Cerebellar nuclear complex (tissue), 1 donor: ENCODE measurements around the gene PHLPP1.

Source experiments
- DNase-seq, 2 experiments: peaks; one replicate each; lab custom pipeline; 2025; lab: John Stamatoyannopoulos, UW

Gene PHLPP1

GRCh38 chr18:62939926-62940325 lies 224.6 kb downstream of the PHLPP1 start:
- DNase-seq = no peak

- DNase-seq = no peak
Measured at GRCh38 chr18:62942578-62942977, 227.2 kb downstream of the PHLPP1 start.

GRCh38 chr18:62944454-62944853 lies 229.1 kb downstream of the PHLPP1 start:
- DNase-seq = no peak

- no peak for DNase-seq
Measured at GRCh38 chr18:62948788-62949187, 233.4 kb downstream of the PHLPP1 start.

GRCh38 chr18:62950246-62950645 lies 234.9 kb downstream of the PHLPP1 start:
- no peak for DNase-seq

- DNase-seq = no peak
Measured at GRCh38 chr18:62952807-62953206, 237.5 kb downstream of the PHLPP1 start.

GRCh38 chr18:62953663-62954062 lies 238.3 kb downstream of the PHLPP1 start:
- DNase-seq = no peak

GRCh38 chr18:62954366-62954765 lies 239.0 kb downstream of the PHLPP1 start:
- no peak for DNase-seq

GRCh38 chr18:62957885-62958472 lies 242.6 kb downstream of the PHLPP1 start:
- no peak for DNase-seq

- no peak for DNase-seq
Measured at GRCh38 chr18:62959481-62959880, 244.1 kb downstream of the PHLPP1 start.

- DNase-seq = no peak
Measured at GRCh38 chr18:62963507-62963906, 248.2 kb downstream of the PHLPP1 start.

- no peak for DNase-seq
Measured at GRCh38 chr18:62964432-62964831, 249.1 kb downstream of the PHLPP1 start.

GRCh38 chr18:62967089-62967488 lies 251.7 kb downstream of the PHLPP1 start:
- DNase-seq = no peak

- no peak for DNase-seq
Measured at GRCh38 chr18:62973689-62974088, 258.3 kb downstream of the PHLPP1 start.

GRCh38 chr18:62974388-62974787 lies 259.0 kb downstream of the PHLPP1 start:
- no peak for DNase-seq

GRCh38 chr18:62974928-62975675 lies 259.8 kb downstream of the PHLPP1 start:
- DNase-seq = no peak

GRCh38 chr18:62975785-62976184 lies 260.4 kb downstream of the PHLPP1 start:
- no peak for DNase-seq

GRCh38 chr18:62976227-62976626 lies 260.9 kb downstream of the PHLPP1 start:
- DNase-seq = no peak

GRCh38 chr18:62977512-62977911 lies 262.2 kb downstream of the PHLPP1 start:
- no peak for DNase-seq

GRCh38 chr18:62978251-62979049 lies 263.1 kb downstream of the PHLPP1 start:
- no peak for DNase-seq

- DNase-seq = no peak
Measured at GRCh38 chr18:62979176-62979575, 263.8 kb downstream of the PHLPP1 start.

- no peak for DNase-seq
Measured at GRCh38 chr18:62979900-62980299, 264.6 kb downstream of the PHLPP1 start.

GRCh38 chr18:62981566-62981965 lies 266.2 kb downstream of the PHLPP1 start:
- DNase-seq = no peak
